ENCODE results near the gene MDK.

- TF ChIP-seq EZH2 (IDR thresholded peaks at IDR 0.05; ENCODE audit: borderline replicate concordance, low read length) = 0 out of 2 replicates have a peak, but pooled peaks have one; percentile 68
- TF ChIP-seq CTCF (IDR thresholded peaks at IDR 0.05; ENCODE audit: low read length) = no peak
Observed at GRCh38 chr11:46332568-46333393, 48.7 kb upstream of the MDK start.
